IPS-NIHi7 (cell line): Measurements from ENCODE around the gene MRPS2.

ENCODE experiments used
- DNase-seq: peaks from one replicate; pipeline ENCODE4 v3.0.0; 2012; ENCODE audit warnings: mixed read lengths; ENCODE audit errors: extremely low spot score

MRPS2 gene

DNA sequence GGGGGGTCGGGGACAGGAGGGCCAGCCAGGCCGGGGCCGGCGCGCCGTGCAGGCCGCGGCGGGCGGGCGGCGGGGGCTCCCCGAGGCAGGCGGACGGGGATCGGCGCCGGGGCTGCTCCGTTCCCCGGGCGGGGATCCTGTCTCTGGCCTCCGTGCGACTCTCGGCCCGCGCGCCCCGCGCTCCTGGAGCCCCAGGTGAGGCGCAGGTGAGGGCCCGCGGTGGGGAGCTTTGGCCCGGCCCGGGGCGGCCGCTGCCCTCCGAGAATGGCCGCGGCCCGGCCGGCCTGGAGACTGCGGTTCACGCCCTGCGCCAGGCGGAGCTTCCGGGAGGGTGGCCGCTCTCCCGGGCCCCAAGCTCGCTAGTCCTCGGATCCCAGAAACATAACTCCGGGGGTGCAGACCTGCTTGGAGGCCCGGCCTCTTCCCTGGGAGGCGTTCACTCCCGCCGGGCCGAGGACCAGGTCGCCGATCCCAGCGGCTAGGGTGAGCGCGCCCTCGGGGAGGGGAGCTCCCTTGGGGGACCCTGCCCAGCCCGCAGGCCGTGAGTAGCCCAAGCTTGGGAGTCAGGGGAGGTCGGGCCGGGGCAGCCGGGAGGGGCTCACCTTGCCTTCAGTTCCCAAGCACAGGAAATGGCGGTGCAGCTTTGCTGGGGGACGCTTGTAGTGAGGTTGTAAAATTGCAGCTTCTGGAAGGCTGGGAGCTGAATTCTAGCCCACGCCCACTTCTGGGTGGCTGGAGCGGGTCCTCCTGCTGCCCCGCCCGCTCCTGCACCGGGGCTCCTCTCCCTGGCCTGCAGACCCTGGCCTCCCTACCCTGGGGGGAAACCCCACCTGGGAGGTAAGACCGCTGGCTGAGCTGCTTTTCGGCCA lies 20.2 kb upstream of the MRPS2 start:
- DNase-seq: peak; percentile 62

DNA sequence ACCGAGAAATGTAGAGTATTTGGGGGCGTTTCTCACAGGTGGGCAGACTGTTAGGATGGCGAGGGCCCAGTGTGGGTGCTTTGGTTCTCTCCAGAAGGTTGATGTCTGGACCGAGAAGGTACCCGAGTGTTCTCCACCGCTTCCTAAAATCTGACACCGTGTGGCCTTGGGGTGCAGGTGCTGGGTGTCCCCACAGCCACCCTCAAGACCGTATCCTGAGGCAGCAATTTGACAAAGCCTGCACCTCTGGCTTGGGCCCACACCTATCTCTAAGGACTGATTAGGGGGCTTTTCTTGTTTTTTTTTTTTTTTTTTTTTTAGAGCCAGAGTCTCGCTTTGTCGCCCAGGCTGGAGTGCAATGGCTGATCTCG lies 19.6 kb upstream of the MRPS2 start:
- no peak for DNase-seq

DNA sequence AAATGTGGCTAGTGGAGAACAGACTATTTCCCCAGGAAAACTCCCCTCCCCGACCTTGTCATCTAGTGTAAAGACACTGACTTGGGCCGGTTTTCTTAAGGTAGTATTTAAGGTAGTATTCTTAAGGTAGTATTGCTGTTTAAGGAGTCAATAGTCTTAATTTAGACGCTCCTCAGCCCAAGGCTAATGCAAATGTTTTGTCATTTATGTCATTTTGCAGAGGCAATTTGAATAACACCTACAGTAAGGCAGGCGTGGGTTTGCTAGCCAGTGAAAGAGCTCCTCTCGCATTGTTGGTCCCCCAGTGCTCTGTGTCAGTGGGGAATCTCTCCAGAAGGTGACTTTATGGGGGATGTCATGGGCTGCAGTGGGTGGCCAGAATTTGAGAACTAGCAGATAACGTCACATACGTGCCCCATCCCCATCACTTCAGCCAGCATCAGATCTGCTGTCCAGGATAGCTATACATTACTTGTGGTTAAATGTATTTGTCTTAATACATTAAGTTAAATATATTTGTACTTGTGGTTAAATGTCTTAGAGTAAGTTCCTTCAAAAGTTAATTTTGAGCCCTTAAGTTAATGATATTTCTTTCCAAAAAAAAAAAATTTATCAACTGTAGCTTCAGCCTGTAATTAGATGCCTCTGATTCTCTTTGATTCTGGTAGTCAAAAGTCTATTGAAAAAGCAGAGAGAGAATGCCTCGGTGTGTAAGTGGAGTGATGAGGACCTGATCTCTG lies 18.3 kb upstream of the MRPS2 start:
- no peak for DNase-seq

DNA sequence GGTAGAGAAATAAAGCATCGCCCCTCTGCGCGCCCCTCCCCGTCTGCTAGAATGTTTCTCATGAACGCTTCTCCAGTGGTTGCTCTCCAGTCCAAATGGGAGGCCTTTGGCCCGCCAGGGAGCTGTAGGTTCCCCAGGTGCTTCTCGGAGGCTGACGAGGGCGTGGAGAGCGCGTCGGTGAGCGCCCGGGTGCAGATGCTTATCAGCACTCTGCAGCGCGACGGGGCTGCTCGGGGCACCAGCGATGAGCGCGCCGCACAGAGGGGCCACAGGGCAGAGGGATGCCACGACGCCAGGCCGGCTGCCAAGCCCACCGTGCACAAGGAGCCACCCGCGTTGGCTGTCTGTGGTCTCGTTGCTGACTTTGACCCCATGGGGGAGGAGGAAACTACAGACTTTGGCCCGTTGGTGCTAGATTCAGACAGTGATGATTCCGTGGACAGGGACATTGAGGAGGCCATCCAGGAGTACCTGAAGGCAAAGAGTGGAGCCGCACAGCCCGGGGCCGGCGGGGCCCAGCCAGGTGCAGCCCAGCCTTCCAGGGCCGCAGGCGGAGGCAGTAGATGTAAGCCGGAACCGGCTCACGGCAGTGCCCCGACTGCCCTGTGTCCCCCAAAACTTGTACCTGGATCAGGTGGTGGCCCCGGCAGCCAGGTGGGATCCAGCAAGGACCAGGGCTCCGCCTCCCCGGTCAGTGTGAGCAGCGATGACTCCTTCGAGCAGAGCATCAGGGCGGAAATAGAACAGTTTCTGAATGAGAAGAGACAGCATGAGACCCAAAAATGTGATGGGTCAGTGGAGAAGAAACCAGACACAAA lies 15.8 kb upstream of the MRPS2 start:
- DNase-seq: no peak

DNA sequence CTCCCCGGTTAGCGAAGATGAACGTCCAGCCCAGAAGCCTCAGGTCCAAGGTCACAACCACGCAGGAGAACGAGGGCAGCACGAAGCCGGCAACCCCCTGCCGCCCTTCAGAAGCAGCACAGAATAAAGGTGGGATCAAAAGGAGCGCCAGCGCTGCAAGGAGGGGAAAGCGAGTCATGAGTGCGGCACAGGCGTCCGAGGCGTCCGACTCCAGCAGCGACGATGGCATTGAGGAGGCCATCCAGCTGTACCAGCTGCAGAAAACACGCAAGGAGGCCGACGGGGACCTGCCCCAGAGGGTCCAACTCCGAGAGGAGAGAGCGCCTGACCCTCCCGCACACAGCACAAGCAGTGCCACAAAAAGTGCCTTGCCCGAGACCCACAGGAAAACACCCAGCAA lies 15.1 kb upstream of the MRPS2 start:
- no peak for DNase-seq

DNA sequence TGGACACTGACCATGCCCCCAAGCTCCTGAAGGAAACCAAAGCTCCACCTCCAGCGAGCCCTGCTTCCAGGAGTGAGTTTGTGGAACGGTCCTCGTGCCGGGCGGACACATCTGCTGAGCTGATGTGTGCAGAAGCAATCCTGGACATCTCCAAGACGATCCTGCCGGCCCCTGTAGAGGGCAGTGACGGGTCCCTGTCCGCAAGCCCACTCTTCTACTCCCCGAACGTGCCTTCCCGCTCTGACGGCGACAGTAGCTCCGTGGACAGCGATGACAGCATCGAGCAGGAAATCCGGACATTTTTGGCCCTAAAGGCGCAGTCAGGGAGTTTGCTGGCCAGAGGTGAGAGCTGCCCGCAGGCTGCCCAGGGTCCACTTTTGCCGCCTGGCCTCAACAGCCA lies 14.7 kb upstream of the MRPS2 start:
- no peak for DNase-seq

DNA sequence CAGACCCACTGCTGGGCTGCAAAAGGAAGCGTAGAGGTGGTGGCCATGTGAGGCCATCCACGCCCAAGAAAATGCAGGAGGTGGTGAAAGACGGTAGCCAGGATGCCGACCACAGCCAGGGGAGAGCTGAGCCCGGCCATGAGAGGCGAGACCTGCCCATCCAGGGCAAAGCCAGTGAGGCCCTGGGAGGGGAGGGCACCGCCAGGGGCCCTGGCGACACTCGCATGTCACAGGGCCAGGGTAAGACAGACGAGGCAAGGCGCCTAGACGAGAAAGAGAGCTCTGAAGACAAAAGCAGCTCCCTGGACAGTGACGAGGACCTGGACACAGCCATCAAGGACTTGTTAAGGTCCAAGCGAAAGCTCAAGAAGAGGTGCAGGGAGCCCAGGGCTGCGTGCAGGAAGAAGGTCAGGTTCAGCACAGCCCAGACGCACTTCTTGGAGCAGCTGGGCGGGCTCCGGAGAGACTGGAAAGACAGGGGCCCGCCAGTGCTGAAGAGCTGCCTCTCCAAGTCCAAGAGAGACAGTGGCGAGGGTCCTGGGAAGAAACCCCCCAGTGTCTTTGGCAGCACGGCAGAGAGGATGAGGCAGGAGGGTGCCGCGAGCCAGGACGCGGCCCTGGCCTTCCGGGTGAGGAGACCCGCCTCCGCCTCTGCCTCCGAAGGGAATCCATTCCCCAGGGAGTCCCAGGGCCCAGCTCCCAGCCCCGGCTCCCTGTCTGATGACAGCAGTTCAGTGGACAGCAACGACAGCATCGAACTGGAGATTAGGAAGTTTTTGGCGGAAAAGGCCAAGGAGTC lies 14.0 kb upstream of the MRPS2 start:
- DNase-seq: no peak

DNA sequence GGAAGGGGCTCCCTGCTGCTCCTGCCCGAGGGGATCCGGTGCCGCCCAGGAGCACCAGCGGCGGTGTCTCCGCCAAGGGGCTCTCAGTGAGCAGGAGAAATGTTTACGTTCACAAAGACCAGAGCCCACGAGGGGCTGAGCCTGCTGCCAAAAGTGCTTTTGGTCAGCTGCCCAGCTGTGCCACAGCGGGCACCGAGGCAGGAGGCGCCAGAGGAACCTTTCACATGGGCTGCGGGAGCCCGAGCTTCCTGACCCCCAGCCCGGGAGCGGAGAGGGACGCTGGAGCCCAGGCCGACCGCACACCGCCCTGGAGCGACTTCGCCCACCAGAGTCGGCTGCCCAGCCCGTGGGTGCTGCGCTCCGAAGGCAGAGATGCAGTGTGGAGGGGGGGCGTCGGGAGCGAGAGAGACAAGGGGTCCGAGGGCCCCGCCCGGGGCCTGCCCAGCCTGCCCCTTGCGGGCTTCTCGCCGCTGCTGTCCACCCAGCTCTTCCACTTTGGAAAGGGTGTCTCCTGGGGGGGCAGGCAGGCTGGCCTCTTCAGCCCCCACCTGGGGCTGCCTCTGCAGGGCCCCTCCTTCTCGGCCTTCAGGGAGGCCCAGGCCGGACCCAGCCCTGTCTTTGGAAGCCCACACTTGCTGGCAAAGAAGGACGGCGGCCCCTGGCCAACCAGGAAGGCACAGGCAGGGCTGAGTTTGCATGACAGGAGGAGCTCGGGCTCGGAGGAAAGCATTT lies 13.0 kb upstream of the MRPS2 start:
- DNase-seq: no peak

DNA sequence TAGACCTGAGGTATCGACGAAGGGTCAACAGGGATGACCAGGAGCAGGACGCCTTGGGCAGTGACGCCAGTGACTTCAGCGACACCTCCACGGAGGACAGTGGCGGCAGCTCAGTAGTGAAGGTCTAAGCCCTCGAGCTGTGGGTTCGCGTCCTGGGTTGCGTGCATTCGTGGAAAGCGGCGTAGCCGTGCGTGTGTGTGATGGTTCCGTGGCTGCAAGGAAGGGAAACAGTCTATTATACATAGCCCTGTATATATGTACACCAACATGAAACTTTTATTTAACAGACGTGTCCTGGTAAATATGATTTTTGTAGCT lies 12.5 kb upstream of the MRPS2 start:
- no peak for DNase-seq

DNA sequence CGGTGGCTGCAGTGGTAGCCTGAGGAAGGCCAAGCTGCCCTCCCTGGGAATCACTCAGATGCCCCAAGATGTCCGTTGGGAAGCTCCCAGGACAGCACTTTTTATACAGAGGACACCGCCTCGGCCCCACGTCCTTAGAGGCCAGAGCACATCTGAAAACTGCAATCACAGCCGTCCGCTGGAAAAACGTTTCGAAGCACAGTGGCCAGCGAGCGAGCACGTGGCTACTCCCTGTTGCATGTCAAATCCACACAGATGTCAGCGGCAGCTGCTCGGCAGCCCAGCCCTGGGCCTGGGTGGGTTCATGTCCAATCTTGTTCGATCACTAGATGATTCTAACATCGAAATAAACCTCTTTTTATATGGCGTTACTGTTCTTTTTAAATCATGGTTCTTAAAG lies 12.0 kb upstream of the MRPS2 start:
- DNase-seq: no peak

DNA sequence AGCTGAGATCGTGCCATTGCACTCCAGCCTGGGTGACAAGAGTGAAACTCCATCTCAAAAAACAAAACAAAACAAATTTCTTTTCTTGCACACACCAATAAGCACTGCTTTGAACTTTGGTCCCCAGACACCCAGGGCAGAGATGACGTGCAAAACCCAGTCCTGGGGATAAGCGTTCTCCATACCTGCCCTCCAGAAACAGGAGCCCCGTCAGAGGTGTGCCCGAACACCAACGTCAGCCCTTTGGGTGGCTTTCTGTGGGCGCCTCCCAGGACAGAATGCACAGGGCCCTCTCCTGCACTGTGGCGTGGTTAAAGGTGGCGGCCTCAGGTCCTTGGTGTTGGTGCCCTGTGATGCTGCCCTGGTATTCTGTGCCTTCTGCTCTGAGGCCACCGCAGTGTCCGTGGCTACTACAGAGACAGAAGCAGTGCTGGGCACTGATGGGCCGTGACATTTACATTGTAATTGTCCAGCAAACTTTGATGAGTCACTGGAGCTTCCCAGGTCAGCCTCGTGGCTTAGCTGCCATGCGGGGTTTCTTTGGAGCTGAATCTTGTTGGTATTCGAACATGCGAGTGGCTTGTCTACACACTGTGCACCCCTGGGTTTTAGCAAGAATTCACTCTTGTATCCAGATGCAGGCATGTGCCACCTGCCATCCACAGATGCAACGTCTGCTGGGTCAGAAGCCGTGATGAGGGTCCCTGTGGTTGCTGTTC lies 11.1 kb upstream of the MRPS2 start:
- no peak for DNase-seq

DNA sequence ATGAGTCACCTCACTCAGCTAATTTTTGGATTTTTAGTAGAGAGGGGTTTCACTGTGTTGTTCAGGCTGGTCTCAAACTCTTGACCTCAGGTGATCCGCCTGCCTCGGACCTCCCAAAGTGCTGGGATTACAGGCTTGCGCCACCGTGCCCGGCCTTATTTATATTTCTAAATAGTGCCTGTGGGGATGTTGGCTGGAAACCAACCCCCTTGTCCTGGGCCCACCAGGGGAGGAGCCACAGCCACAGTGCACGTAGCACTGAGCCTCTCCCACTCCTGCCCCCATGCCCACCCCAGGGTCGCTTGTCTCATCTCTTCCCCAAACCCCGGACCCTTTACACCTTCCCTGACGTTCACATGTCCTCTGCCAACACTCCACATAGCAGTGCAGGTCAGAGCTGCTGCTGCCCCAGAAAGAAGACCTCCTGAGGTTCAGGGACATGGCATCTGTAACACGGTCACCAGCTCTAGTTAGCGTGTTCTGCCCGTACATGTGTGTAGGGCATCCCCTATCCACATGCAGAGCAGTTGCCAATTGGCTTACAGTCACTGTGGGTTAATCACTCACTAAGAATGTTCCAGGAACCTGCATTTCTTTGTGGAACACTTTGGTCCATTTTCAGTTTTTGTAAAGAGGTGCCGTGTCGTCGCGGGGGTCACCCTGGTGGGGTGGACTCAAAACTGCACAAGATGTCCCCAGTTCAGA lies 10.2 kb upstream of the MRPS2 start:
- DNase-seq: no peak

DNA sequence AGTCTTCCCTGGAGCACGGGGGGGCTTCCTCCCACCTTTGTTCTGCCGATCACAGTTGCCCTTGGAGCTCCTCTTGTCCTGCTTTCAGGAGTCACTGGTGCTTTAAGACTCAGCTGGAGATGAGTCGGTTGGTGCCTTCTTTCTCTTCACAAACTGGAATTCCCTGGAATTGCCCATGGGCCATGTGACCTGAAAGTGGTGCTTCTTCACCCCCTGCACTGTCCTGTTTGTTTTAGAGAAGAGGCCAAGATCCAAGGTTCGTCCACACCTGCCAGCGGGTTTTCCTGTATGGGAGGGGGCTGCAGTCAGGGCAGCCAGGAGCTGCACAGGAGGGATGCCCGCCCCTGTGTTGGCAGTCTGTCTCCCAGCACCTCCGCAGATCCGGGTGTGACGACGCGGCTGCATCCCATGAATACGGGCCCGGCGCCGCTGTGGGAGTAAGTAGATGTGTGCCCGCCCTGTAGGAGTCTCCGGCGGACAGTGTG lies 9.5 kb upstream of the MRPS2 start:
- no peak for DNase-seq

DNA sequence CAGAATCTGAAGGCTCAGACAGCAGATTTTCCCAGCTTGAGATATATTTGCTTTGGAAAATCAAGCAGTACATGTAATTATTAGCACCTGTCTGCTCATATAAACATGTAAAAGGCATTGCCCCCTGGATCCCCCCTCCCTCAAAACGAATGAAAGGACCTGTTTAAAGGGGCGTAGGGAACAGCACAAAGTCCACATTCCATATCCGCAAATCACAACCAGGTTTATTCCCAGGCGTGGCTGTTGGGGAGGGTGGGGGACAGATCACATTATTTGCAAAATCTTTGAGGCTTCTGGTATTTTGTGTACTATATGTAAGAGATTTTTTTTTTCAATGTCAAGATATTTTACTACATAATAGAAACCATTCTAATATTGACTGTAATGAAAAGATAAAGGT lies 8.7 kb upstream of the MRPS2 start:
- DNase-seq: no peak

DNA sequence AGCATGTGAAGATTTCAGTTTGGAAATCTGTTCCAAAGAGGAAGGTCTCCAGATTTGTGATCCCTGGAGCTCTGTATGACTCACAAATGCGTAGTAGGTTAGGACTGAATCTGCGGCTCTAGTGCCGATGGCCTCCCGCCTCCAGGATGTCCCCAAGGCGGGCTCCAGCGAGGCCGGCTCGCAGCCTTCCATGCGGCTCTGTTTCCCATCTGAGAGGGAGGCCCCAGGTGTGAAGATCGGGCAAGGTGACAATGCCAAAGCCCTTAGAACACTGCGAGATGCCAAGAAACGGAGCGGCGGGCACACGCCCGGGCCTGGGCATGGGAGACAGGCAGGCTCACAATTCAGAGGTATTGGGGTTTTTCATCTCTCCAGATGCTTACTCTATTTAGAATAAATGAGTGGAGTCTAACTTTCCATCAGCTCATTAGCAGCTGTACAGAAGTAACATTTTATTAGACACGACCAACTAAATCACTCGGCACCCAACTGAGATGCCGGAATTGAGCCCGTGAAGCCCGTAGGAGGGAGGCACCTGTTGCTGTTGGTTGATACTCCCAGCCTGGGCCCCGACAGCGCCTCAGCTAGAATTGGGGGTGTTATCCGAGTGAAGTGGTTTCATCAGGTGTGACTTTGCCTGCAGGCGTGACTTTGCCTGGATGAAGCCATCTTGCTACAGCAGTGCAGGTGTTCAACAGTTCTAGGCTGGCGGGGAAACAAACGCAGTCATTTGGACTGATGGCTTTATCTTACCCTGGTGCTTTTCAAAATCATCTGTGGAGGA lies 7.4 kb upstream of the MRPS2 start:
- no peak for DNase-seq

DNA sequence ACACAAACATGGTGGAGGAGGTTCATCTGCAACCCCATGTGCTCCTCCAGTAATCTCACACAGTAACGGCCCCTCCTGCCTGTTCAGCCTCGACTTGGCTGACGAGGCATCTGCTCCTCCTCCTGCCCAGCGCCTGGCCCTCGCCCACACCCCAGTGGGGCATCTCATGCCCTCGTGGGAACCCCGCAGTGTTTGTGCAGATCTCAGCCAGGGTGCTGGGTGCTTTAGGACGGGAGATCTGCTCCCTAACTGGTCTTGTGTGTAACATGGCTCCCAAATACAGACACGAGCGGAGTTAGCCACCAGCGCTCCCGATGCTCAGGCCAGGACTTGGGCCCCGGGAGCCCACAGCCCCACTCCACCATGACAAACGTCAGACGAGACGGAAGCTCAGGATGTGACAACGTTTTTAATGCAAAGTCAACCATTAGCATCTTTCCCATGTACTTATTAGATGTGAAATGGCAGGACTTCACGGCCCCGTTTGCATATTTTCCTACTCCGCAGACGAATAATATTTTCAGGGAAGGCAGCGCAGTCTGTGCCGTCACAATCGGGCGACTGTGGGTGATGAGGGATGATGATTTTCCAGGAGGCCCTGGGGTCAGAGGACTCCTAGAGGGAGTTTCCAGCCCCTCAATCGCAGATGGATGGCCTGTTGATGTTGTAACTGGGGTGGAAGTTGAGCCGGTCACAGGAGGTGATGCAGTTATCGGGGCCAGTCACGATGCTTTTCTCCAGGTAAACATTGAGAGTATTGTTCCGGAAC lies 5.5 kb upstream of the MRPS2 start:
- DNase-seq: no peak

DNA sequence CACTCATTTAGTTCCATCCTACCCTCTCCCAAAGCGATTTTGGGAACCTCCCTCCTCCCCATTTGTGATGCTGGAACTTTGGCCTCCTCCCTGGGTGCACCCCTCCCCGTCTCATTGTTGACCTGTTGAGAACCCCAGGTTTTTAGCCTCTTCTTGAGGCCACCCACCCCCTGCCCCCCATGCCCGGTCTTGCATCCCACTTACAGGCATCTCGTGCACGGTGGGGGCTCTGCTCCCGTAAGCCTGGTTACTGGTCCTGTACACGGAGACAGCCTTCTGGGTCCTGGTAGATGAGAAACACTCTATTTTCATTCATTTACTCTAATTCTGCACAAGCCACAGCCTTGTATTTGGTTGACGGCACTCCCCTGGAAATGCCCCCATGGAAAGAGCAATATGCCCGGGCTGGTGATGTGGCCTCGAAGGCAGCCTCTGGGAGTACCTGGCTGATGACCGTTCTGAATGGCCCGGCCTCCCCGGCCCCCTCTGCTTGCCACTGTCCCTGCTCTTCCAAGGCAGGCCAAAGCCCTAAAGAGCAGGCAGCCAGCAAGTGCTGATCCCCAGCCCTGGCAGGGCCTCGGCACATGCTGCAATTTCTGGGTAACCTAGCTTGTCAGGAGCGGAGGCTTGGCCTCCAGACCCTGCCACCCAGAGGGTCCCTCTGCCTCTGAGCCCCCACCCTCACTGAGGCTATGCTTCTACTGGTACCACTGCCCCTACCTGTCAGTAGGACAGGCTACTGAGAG lies 1.9 kb upstream of the MRPS2 start:
- DNase-seq: no peak
